Erythroblast (primary cell): ENCODE results near the gene HIRA.
A peak's percentile ranks its signal among the peaks of the same experiment; 100 is the strongest.

Experiments
- GATA1 ChIP-seq: IDR thresholded peaks from 2 replicates; pipeline ENCODE4 v1.6.1; 2011; ENCODE audit warnings: low read depth, mild to moderate bottlenecking, control low read depth, low read length, moderate library complexity
- POLR2A ChIP-seq: IDR thresholded peaks from 2 replicates; pipeline ENCODE4 v1.6.1; 2011; ENCODE audit warnings: mild to moderate bottlenecking, low read length

- TF ChIP-seq POLR2A (peak; percentile 92), GATA1 (no peak)
These were observed 16.0 kb upstream of the HIRA start, which contains the start of gene C22orf39 for GRCh38 chr22:19447330-19448075.
